OCI-LY7 (cell line): ENCODE data around the gene TBX6. TPM values are rescaled to one million over a fixed set of nuclear protein-coding genes. Genes with fewer than 3 reads are reported as not detected.

Experiments
- BruUV-seq: library from RNA; stranded (reverse); fragments of 400-500 nt; replicated peaks from 2 replicates; lab custom pipeline; 2021; lab: Mats Ljungman, UMichigan
- CTCF ChIA-PET: fragments of 300-600 bp; sonication (Branson Sonifier 250); formaldehyde crosslinking; loops from one replicate; lab custom pipeline; 2022; ENCODE audit warnings: antibody characterized with exemption; ENCODE audit not compliant: unreplicated experiment; lab: Charles Lee
- POLR2A ChIA-PET: fragments of 300-600 bp; sonication (Branson Sonifier 250); formaldehyde crosslinking; loops from one replicate; lab custom pipeline; 2022; ENCODE audit warnings: antibody characterized with exemption; lab: Charles Lee
- DNase-seq: peaks from one replicate; pipeline ENCODE4 v3.0.0-alpha.2; 2015; ENCODE audit warnings: low spot score
- H2AFZ ChIP-seq: fragments of 200-600 bp; sonication (generic), shearing (Covaris generic); 2 replicates; pipeline ENCODE4 v1.6.1; 2014; ENCODE audit warnings: mild to moderate bottlenecking, antibody characterized with exemption, low read length, moderate library complexity
- H3K27ac ChIP-seq: fragments of 200-600 bp; sonication (generic); 2 replicates; pipeline ENCODE4 v1.5.1; 2014; ENCODE audit warnings: mixed run types, low read depth, mild to moderate bottlenecking, moderate library complexity, low read length, inconsistent platforms; ENCODE audit not compliant: poor library complexity, severe bottlenecking
- H3K36me3 ChIP-seq: fragments of 200-600 bp; sonication (generic); 2 replicates; pipeline ENCODE4 v1.6.1; 2014; ENCODE audit warnings: mild to moderate bottlenecking, antibody characterized with exemption, low read length, moderate library complexity, mixed read lengths; ENCODE audit not compliant: insufficient read depth
- H3K4me1 ChIP-seq: fragments of 200-600 bp; sonication (generic); 2 replicates; pipeline ENCODE4 v1.5.1; 2014; ENCODE audit warnings: mild to moderate bottlenecking, low read length; ENCODE audit not compliant: insufficient read depth, poor library complexity, severe bottlenecking
- H3K4me2 ChIP-seq: fragments of 200-600 bp; sonication (generic); 2 replicates; pipeline ENCODE4 v1.6.1; 2014; ENCODE audit warnings: mild to moderate bottlenecking, low read length
- H3K4me3 ChIP-seq: fragments of 200-600 bp; sonication (generic); 2 replicates; pipeline ENCODE4 v1.5.1; 2014; ENCODE audit warnings: mild to moderate bottlenecking, low read depth, low read length; ENCODE audit not compliant: poor library complexity, severe bottlenecking
- H3K79me2 ChIP-seq: fragments of 200-600 bp; sonication (generic); 2 replicates; pipeline ENCODE4 v1.6.1; 2016; ENCODE audit warnings: low read depth, mild to moderate bottlenecking, low read length, moderate library complexity, mixed read lengths; ENCODE audit not compliant: insufficient read depth
- H3K9me2 ChIP-seq: fragments of 200-600 bp; sonication (generic); 2 replicates; pipeline ENCODE4 v1.6.1; 2016; ENCODE audit warnings: mild to moderate bottlenecking, low read length, mixed read lengths; ENCODE audit not compliant: insufficient read depth
- H3K9me3 ChIP-seq: fragments of 200-600 bp; sonication (generic); 2 replicates; pipeline ENCODE4 v1.6.1; 2014; ENCODE audit warnings: mild to moderate bottlenecking, mixed run types, low read length, mixed read lengths
- H4K20me1 ChIP-seq: fragments of 200-600 bp; sonication (generic); 2 replicates; pipeline ENCODE4 v1.6.1; 2014; ENCODE audit warnings: mild to moderate bottlenecking, antibody characterized with exemption, low read length, moderate library complexity, mixed read lengths; ENCODE audit not compliant: insufficient read depth
- EZH2phosphoT487 ChIP-seq: fragments of 200-600 bp; sonication (generic); IDR thresholded peaks from 2 replicates; pipeline ENCODE4 v1.6.1; 2018; ENCODE audit warnings: low read depth, borderline replicate concordance, mild to moderate bottlenecking, mixed run types, antibody characterized with exemption, low read length, moderate library complexity, mixed read lengths
- intact Hi-C: fragments of 100-400 bp; cut with micrococcal nuclease; formaldehyde crosslinking; loops from one replicate; pipeline ENCODE4 v1.10.0; 2022; ENCODE audit not compliant: unreplicated experiment
- total RNA-seq, 2 experiments: library from RNA; depleted of rRNA in 1 of 2; stranded (reverse); fragments of >200 nt in 1 of 2; shearing (Covaris generic) in 1 of 2; gene quantifications; 2 replicates each; pipeline ENCODE4 v1.2.3, GENCODE V29; 2014 to 2022
- TF ChIP-seq, protein P1 (sequence below): fragments of 200-600 bp; sonication (generic); conservative IDR thresholded peaks from 2 replicates; pipeline ENCODE4 v1.5.1; 2014; ENCODE audit warnings: mild to moderate bottlenecking, antibody characterized with exemption, low read length, moderate library complexity, mixed read lengths

The TBX6 gene
- total RNA-seq, 2 experiments from 2014 or later: 1.4 to 3.7 TPM

DNA sequence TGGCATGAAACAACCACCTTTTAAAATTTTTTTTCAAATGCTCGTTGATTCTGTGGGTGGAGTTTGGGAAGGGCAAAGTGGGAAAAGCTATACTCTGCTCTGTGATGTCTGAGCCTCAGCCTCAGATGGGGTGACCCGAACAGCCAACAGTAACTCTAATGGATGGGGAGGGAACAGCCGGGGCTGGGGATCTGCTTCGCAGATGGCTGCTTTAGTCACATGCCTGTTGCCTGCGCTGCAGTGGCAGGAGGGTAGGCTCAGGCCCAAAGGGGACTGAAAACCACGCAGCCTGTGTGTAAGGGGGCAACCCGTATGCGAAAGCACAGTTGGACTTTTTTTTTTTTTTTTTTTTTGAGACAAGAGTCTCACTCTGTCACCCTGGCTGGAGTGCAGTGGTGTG, 46.2 kb upstream of the TBX6 start:
- Histone ChIP-seq H3K4me2 (no peak overlapping the region), H4K20me1 (no peaks in the 10 kb centered on the region), H3K9me3 (no peaks in the 10 kb centered on the region), H3K4me1 (peaks cover 9% of the 10 kb centered on the region), H3K27ac (no peak overlapping the region), H3K36me3 (no peaks in the 10 kb centered on the region), H3K4me3 (no peak overlapping the region), H2AFZ (no peak overlapping the region), H3K9me2 (no peaks in the 10 kb centered on the region), H3K79me2 (no peaks in the 10 kb centered on the region)
- BruUV-seq: no TSS peak
- DNase-seq: no peak
- no peak for TF ChIP-seq EZH2phosphoT487
- TF ChIP-seq, protein P1, sequence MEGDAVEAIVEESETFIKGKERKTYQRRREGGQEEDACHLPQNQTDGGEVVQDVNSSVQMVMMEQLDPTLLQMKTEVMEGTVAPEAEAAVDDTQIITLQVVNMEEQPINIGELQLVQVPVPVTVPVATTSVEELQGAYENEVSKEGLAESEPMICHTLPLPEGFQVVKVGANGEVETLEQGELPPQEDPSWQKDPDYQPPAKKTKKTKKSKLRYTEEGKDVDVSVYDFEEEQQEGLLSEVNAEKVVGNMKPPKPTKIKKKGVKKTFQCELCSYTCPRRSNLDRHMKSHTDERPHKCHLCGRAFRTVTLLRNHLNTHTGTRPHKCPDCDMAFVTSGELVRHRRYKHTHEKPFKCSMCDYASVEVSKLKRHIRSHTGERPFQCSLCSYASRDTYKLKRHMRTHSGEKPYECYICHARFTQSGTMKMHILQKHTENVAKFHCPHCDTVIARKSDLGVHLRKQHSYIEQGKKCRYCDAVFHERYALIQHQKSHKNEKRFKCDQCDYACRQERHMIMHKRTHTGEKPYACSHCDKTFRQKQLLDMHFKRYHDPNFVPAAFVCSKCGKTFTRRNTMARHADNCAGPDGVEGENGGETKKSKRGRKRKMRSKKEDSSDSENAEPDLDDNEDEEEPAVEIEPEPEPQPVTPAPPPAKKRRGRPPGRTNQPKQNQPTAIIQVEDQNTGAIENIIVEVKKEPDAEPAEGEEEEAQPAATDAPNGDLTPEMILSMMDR: no peak
- CTCF ChIA-PET: no interaction called here
- POLR2A ChIA-PET: no interaction called here
- intact Hi-C loops: no loop called here

DNA sequence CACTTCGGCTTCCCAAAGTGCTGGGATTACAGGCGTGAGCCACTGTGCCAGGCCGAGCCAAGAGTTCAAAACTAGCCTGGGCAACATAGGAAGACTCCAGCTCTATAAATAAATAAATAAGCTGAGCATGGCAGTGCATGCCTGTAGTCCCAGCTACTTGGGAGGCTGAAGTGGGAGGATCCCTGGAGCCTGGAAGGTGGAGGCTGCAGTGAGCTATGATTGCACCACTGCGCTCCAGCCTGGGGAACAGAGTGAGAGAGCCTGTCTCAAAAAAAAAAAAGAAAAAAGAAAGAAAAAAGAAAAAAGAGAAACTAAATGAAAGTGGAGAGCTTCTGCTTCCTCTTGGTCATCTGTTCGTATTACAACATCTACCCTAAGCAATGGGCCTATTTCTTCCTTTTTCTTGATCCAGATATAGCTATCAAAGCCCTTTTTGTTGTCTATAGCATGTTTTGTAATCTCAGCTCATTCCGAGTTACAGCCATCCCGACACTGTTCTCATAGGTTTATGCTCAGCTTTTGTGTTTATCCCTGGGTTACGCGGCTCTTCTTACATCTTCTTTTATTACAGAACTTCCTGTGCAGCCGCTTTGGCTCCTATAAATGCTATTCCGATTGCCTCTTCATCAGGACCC, 45.4 kb upstream of the TBX6 start:
- no peak for DNase-seq
- no peaks in the 10 kb centered on the region for H3K36me3 ChIP-seq
- intact Hi-C loops: no loop called here

DNA sequence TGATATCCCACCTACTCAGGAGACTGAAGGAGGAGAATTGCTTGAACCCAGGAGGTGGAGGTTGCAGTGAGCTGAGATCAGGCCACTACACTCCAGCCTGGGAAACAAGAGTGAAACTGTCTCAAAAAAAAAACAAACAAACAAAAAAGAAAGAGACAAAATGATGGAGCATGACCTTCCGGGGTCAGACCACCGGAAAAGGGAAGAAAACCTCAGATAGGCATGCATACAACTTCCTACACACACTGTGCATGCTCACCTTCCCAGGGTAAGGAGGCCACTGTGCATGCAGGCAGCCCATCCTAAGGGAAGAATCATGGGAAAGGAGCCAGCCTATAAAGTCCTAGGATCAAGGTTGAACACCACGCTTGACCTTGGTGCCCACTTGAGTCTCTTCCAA, 40.9 kb upstream of the TBX6 start:
- BruUV-seq: no TSS peak

More for the DNA sequence above, 45.4 kb upstream of the TBX6 start:
- Histone ChIP-seq H3K4me2 (no peak overlapping the region), H3K4me1 (peaks cover 9% of the 10 kb centered on the region), H3K9me3 (no peaks in the 10 kb centered on the region), H3K4me3 (no peak overlapping the region), H3K79me2 (no peaks in the 10 kb centered on the region), H3K9me2 (no peaks in the 10 kb centered on the region), H3K27ac (no peak overlapping the region), H2AFZ (no peak overlapping the region), H4K20me1 (no peaks in the 10 kb centered on the region)
- ChIA-PET POLR2A (interaction anchor here (1.1 kb wide), 1 partner anchor 46 kb away, joined by 3 read pairs; the partner anchor contains the start of gene CORO1A), CTCF (no interaction called here)
- no TSS peak for BruUV-seq
- TF ChIP-seq, protein P1: no peak
- no peak for TF ChIP-seq EZH2phosphoT487

More for the DNA sequence above, 40.9 kb upstream of the TBX6 start:
- TF ChIP-seq EZH2phosphoT487: no peak
- TF ChIP-seq, protein P1: no peak
- Histone ChIP-seq H3K36me3 (no peaks in the 10 kb centered on the region), H3K9me2 (no peaks in the 10 kb centered on the region), H4K20me1 (no peaks in the 10 kb centered on the region), H3K4me2 (no peak overlapping the region), H3K4me3 (no peak overlapping the region), H3K4me1 (no peaks in the 10 kb centered on the region), H3K27ac (no peak overlapping the region), H3K79me2 (no peaks in the 10 kb centered on the region), H2AFZ (no peak overlapping the region), H3K9me3 (no peaks in the 10 kb centered on the region)
- CTCF ChIA-PET: no interaction called here
- intact Hi-C loops: no loop called here
- DNase-seq: no peak
- POLR2A ChIA-PET: no interaction called here
